Activated CD4-positive, alpha-beta memory T cell treated with anti-CD3 and anti-CD28 coated beads for 36 hours (primary cell): ENCODE results near the gene KCTD14. TPM values are rescaled to one million over a fixed set of nuclear protein-coding genes. Genes with fewer than 3 reads are reported as not detected.

Experiments
- CTCF ChIA-PET: fragments of 350-600 bp; sonication (Branson Sonifier 250); formaldehyde crosslinking; loops from one replicate; lab custom pipeline; 2021; ENCODE audit warnings: antibody characterized with exemption, inconsistent platforms; lab: Charles Lee
- POLR2A ChIA-PET: fragments of 350-600 bp; sonication (Branson Sonifier 250); formaldehyde crosslinking; loops from one replicate; lab custom pipeline; 2021; ENCODE audit warnings: antibody characterized with exemption; lab: Charles Lee
- DNase-seq: peaks from one replicate; pipeline ENCODE4 v3.0.0-alpha.2; 2020
- H3K27ac Mint-ChIP-seq: one replicate; pipeline ENCODE4 v1.8.0; 2021; ENCODE audit warnings: mixed read lengths
- H3K27me3 Mint-ChIP-seq: one replicate; pipeline ENCODE4 v1.8.0; 2021; ENCODE audit warnings: mixed read lengths
- H3K36me3 Mint-ChIP-seq: one replicate; pipeline ENCODE4 v1.8.0; 2021; ENCODE audit warnings: mixed read lengths
- H3K4me1 Mint-ChIP-seq: one replicate; pipeline ENCODE4 v1.8.0; 2021; ENCODE audit warnings: low read depth, mixed read lengths
- H3K4me3 Mint-ChIP-seq: one replicate; pipeline ENCODE4 v1.8.0; 2021; ENCODE audit warnings: mild to moderate bottlenecking, mixed read lengths
- H3K9me3 Mint-ChIP-seq: one replicate; pipeline ENCODE4 v1.8.0; 2021; ENCODE audit warnings: mixed read lengths
- intact Hi-C: fragments of 100-400 bp; cut with micrococcal nuclease; formaldehyde crosslinking; loops from one replicate; pipeline ENCODE4 v1.15.1; 2023
- total RNA-seq, 2 experiments: library from RNA; stranded (reverse); gene quantifications; one replicate each; pipeline ENCODE4 v1.2.3, GENCODE V29; 2021

Gene KCTD14, protein sequence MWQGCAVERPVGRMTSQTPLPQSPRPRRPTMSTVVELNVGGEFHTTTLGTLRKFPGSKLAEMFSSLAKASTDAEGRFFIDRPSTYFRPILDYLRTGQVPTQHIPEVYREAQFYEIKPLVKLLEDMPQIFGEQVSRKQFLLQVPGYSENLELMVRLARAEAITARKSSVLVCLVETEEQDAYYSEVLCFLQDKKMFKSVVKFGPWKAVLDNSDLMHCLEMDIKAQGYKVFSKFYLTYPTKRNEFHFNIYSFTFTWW
- total RNA-seq: under 1 TPM in 1 of 2 experiments, not detected in 1; 0.17 TPM

DNA sequence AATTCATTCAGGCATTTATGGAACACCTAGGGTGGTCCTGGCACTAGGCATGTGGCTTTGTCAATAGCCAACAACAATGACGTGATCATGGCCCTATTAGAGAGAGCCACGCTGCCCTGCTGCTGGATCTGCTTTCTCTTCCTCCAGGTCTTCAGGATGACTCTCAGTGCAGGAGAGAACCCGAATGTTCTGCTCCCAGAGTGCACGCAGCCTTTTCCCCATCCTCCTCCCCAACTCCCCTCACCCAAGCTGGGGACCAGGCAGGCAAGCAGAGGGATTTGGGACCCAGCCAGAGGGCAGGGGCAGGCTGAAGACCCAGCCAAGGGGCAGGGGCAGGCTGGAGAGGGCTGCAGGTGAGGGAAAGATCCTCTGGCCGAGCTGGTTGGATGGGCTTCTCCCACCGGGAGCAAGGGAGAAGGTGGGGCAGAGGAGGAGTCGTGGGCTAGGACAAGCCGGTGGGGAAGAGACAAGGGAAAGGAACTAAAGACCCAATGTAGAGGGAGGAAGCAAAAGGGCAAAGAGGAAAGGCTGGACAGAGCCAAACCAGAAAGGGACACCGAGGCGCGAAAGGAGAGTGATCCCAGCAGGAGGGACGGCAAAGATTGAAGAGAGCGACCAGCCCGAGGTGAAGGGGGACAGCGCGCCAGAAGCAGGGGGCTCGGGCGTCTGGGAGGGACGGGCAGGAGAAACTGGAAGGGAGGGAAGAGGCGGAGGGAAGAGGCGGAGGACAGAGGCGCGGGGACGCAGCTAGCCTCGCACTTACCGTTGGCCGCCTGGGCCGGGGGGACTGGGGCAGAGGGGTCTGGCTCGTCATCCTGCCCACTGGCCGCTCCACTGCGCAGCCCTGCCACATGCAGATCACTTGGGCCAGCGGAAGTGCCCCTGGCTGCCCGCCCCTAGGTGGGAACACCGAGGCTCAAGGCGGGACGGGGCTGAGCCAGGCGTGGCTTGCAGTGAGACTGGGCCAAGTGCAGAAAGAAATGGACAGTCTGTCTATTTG, at the start of gene KCTD14:
Gene KCTD14 (minus strand): TSS at position 880 of the 1,000 bp plus-strand sequence. CDS start 27 bp downstream, at position 853.
- Mint-ChIP-seq H3K4me1 (no peaks in the 10 kb centered on the region), H3K27ac (no peak within 1 kb of the TSS), H3K9me3 (peaks cover 1% of the 10 kb centered on the region), H3K4me3 (no peak within 1 kb of the TSS), H3K36me3 (no peaks in the 10 kb centered on the region), H3K27me3 (peaks cover 12% of the 10 kb centered on the region)
- intact Hi-C loops: no loop called here
- DNase-seq: no peak
- ChIA-PET CTCF (no interaction called here), POLR2A (interaction anchor here (0.5 kb wide), 1 partner anchor 91 kb away, joined by 3 read pairs; no protein-coding TSS in a partner anchor)

DNA sequence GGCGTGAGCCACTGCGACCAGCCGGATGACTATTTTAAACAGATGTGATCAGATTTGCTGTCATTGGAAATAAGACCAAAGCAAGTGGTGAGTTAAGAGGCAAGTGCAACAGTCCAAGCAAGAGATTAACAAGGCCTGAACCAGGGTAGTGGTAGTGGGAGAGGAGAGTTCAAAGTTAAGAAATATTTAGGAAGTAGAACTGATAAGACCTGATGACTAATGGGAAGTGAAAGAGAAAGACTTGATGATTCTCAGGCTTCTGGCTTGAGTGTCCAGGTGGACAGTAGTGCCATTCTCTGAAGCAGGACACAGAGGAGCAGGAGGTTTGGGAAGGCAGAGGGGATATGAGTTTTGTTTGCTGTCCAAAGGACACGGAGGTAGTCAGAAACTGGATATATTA, 49.4 kb upstream of the KCTD14 start:
- no peaks in the 10 kb centered on the region for H3K27me3 Mint-ChIP-seq
- peaks cover 22% of the 10 kb centered on the region for H3K36me3 Mint-ChIP-seq
- H3K4me1 Mint-ChIP-seq: peaks cover 24% of the 10 kb centered on the region
- no peak overlapping the region for H3K27ac Mint-ChIP-seq
- ChIA-PET CTCF (no interaction called here), POLR2A (no interaction called here)
- no peak for DNase-seq
- no peak overlapping the region for H3K4me3 Mint-ChIP-seq
- intact Hi-C loops: no loop called here
- H3K9me3 Mint-ChIP-seq: no peaks in the 10 kb centered on the region

DNA sequence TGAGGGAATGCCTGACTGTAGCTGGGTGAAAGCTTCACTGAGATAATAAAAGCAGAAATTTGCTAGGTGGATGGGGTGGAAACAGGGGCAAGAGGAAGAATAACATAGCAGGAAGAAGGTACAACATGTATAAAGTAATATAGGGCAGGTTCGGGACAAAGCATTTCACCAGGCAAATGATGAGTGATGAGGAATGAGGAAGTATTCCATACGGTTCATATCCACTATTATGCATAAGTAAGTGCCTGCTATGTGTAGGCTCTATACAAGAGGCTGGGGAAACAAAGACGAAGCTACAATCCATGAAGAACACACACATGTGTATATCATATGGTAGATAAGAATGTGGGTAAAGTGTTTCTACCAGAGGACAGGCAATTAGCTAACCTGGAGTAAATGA, 48.6 kb upstream of the KCTD14 start:
- no peaks in the 10 kb centered on the region for H3K27me3 Mint-ChIP-seq
- no peak for DNase-seq
- H3K36me3 Mint-ChIP-seq: peaks cover 25% of the 10 kb centered on the region
- ChIA-PET CTCF (no interaction called here), POLR2A (no interaction called here)
- H3K4me3 Mint-ChIP-seq: no peak overlapping the region
- no peak overlapping the region for H3K27ac Mint-ChIP-seq
- peaks cover 20% of the 10 kb centered on the region for H3K4me1 Mint-ChIP-seq
- no peaks in the 10 kb centered on the region for H3K9me3 Mint-ChIP-seq
- intact Hi-C loops: no loop called here

DNA sequence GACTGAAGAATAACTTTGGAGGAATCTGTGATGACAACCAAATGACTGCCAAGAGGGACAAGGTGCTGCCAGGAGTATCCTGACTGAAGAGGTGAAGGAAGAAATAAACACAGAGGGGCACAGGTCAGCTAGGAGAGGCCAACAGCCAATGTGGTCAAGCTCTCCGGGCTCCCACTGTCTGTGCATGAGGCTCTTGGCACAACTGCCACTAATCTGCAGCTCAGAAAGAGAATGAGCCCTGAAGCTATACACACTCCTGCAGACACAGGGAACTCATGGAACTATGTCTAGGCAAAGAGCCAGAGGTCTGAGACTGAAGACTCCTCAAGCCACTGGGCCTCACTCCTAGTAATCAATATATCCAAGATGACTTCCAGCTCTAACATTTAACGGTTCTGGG, 47.5 kb upstream of the KCTD14 start:
- no peak for DNase-seq
- Mint-ChIP-seq H3K36me3 (peaks cover 23% of the 10 kb centered on the region), H3K27ac (no peak overlapping the region), H3K9me3 (no peaks in the 10 kb centered on the region), H3K4me1 (peaks cover 11% of the 10 kb centered on the region), H3K27me3 (no peaks in the 10 kb centered on the region), H3K4me3 (no peak overlapping the region)
- CTCF ChIA-PET: no interaction called here
- intact Hi-C loops: no loop called here
- POLR2A ChIA-PET: no interaction called here

DNA sequence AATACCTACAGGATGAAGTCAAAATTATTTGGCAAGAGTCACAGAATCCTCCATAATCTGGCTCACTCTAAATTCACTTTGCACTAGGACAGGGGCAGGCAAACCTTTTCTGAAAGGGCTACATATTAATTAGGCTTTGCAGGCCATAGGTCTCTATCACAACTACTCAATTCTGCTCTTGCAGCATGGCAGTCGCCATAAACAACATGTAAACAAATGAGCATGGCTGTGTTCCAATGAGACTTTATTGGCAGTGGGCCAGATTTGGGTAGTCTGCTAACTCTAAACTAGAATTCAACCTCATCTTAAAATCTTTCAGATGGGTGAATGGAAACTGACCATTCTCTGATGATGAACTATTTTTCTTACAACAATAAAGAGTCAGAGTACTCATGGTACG, 46.4 kb upstream of the KCTD14 start:
- Mint-ChIP-seq H3K36me3 (peaks cover 23% of the 10 kb centered on the region), H3K9me3 (no peaks in the 10 kb centered on the region), H3K27me3 (no peaks in the 10 kb centered on the region), H3K4me1 (peaks cover 5% of the 10 kb centered on the region), H3K27ac (no peak overlapping the region), H3K4me3 (no peak overlapping the region)
- ChIA-PET POLR2A (interaction anchor here (1.2 kb wide), 1 partner anchor 10 kb away, joined by 6 read pairs; the partner anchor contains the start of gene NDUFC2), CTCF (interaction anchor here (1.6 kb wide), 1 partner anchor 9 kb away, joined by 3 read pairs; no protein-coding TSS in a partner anchor)
- no peak for DNase-seq
- intact Hi-C loops: no loop called here

DNA sequence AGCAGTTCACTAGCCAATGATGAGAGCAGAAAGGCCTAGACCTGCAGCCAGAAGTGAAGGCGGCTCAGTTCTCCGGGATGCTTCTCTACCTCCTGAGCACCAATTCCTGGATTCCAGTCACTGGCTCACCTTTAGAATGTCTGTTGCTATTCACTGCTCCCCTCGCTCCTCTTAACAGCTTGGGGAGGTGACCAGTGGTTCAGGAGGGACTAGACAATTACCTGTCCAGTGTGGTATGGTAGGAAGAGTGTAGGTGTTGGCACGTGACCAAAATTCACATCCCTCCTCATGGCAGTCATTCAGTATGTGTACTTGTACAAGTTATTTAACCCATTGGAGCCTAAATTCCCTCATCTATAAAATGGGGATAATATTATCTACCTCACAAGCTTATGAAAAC, 44.6 kb upstream of the KCTD14 start:
- Mint-ChIP-seq H3K4me3 (no peak overlapping the region), H3K27ac (no peak overlapping the region), H3K9me3 (no peaks in the 10 kb centered on the region), H3K4me1 (peaks cover 2% of the 10 kb centered on the region), H3K27me3 (no peaks in the 10 kb centered on the region), H3K36me3 (peaks cover 23% of the 10 kb centered on the region)
- DNase-seq: no peak
- POLR2A ChIA-PET: no interaction called here
- intact Hi-C loops: no loop called here
- CTCF ChIA-PET: interaction anchor here (1.6 kb wide), 1 partner anchor 11 kb away, joined by 3 read pairs; no protein-coding TSS in a partner anchor

DNA sequence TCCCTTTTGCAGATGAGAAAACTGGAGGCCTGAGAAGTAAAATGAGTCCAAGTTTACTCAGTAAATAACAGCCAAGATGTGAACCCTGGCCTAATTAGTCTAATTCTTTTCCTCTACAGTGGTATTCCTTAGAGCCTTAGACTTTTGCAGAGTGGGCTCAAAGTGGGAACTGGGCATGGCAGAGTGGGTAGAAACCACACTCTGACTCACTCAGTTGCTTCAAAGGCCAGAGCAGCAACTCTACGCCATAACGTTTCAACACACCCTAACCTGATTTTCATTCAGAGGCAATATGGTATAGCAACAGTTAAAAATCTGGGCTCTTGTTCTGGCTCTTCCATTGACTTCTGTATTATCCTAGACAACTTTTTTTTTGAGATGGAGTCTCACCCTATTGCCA, 43.4 kb upstream of the KCTD14 start:
- Mint-ChIP-seq H3K36me3 (peaks cover 17% of the 10 kb centered on the region), H3K27ac (no peak overlapping the region), H3K9me3 (no peaks in the 10 kb centered on the region), H3K4me3 (no peak overlapping the region), H3K4me1 (no peaks in the 10 kb centered on the region), H3K27me3 (no peaks in the 10 kb centered on the region)
- intact Hi-C loops: no loop called here
- DNase-seq: no peak
- ChIA-PET CTCF (no interaction called here), POLR2A (interaction anchor here (0.9 kb wide), 1 partner anchor 13 kb away, joined by 3 read pairs; the partner anchor contains the start of gene NDUFC2)

DNA sequence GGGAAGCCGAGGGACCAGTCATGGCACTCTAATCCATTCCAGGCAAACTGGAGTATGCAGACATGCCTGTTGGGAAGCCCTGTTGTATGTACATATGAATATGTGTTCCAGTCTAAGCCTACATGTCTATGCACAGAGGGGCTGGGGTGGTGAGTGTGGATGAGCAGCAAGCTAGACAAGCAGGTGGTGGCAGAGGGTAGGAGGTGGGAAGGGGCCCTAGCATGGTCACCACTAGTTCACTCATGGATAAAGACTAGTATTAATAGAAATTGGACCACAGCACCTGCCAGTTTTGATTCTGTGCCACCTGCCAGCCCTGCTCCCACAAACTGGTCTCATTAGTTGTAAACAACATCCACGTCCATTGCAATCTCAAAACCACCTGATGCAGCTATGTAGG, 42.1 kb upstream of the KCTD14 start:
- ChIA-PET POLR2A (interaction anchor here (0.9 kb wide), 1 partner anchor 14 kb away, joined by 3 read pairs; the partner anchor contains the start of gene NDUFC2), CTCF (no interaction called here)
- no peaks in the 10 kb centered on the region for H3K9me3 Mint-ChIP-seq

DNA sequence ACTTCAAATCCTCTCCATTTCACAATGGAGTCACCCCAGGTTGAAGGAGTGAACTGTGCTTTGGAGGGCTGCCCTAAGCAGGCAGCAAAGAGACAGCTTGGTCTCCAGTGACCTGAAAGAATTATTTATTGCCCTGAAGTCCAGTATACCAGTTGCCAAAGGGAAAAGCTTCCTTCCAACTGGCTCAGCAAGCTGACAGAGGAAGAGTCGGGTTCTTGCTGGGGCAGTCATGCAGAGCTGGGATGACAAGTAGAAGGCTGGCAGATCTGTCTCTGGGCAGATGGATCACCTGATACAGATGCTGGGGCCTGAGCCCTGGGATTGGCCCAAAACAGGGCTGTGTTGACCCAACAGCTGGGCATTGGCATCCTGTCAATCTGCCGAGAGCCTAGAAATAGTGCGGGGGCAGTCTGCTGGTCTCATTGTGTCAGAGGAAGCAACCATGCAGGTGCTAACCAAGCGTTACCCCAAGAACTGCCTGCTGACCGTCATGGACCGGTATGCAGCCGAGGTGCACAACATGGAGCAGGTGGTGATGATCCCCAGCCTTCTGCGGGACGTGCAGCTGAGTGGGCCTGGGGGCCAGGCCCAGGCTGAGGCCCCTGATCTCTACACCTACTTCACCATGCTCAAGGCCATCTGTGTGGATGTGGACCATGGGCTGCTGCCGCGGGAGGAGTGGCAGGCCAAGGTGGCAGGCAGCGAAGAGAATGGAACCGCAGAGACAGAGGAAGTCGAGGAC, 40.5 kb upstream of the KCTD14 start, which contains the start of gene THRSP:
Gene THRSP (plus strand): TSS at position 422 of the 742 bp plus-strand sequence. CDS start 21 bp downstream, at position 443.
- Mint-ChIP-seq H3K4me1 (no peaks in the 10 kb centered on the region), H3K27me3 (no peaks in the 10 kb centered on the region), H3K36me3 (peaks cover 6% of the 10 kb centered on the region), H3K4me3 (no peak within 1 kb of the TSS), H3K27ac (no peak within 1 kb of the TSS), H3K9me3 (no peaks in the 10 kb centered on the region)
- POLR2A ChIA-PET: no interaction called here
- intact Hi-C loops: no loop called here
- CTCF ChIA-PET: interaction anchor here (1.9 kb wide), 1 partner anchor 17 kb away, joined by 8 read pairs; no protein-coding TSS in a partner anchor
- DNase-seq: no peak

More for the DNA sequence above, 42.1 kb upstream of the KCTD14 start:
- intact Hi-C loops: no loop called here
- Mint-ChIP-seq H3K27me3 (no peaks in the 10 kb centered on the region), H3K4me1 (no peaks in the 10 kb centered on the region), H3K27ac (no peak overlapping the region), H3K4me3 (no peak overlapping the region), H3K36me3 (peaks cover 15% of the 10 kb centered on the region)
- no peak for DNase-seq

DNA sequence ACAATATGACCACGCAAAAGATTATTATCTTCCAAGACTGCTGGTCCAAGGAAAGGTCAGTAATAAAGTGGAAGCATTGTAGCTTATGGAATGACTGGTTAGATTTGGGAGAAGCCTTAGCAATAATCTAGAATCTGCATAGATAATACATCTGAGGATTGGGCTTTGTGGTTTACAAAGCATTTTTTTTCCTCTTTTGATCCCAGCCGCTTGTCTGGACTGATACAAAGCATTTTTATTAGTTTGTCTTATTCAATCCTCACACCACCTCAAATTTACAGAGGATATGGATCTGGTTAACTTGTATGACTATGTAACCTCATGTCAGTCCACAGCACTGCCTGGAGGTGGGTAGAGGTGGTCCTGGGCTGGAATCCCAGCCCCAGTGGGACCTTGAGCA, 39.6 kb upstream of the KCTD14 start:
- no peaks in the 10 kb centered on the region for H3K9me3 Mint-ChIP-seq
- ChIA-PET POLR2A (no interaction called here), CTCF (interaction anchor here (1.9 kb wide), 1 partner anchor 16 kb away, joined by 8 read pairs; no protein-coding TSS in a partner anchor)
- no peak for DNase-seq
- no peak overlapping the region for H3K4me3 Mint-ChIP-seq
- intact Hi-C loops: no loop called here
- no peak overlapping the region for H3K27ac Mint-ChIP-seq
- no peaks in the 10 kb centered on the region for H3K4me1 Mint-ChIP-seq
- no peaks in the 10 kb centered on the region for H3K27me3 Mint-ChIP-seq
- H3K36me3 Mint-ChIP-seq: peaks cover 5% of the 10 kb centered on the region

DNA sequence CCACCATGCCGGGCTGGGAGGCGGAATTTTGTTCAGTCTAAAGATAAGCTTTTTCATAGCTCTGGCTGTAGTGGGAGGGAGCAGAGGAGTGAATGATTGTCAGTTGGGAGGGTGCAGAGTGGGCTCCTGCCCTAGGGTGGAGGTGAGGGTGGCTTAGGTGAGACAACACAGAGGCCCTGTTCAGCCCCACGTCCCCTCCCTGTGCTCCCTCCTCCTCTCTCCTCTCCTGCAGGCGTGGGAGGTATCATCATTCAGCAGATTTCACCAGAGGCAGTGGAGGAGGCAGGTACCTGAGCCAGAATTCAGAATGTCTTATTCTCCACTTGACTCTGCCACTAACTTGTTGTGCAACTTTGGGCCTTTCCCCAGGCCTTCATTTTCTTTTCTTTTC, 38.8 kb upstream of the KCTD14 start:
- POLR2A ChIA-PET: no interaction called here
- no peak for DNase-seq
- Mint-ChIP-seq H3K27ac (no peak overlapping the region), H3K4me3 (no peak overlapping the region), H3K4me1 (no peaks in the 10 kb centered on the region), H3K27me3 (no peaks in the 10 kb centered on the region), H3K9me3 (no peaks in the 10 kb centered on the region), H3K36me3 (no peaks in the 10 kb centered on the region)
- CTCF ChIA-PET: interaction anchor here (1.9 kb wide), 1 partner anchor 15 kb away, joined by 8 read pairs; no protein-coding TSS in a partner anchor
- intact Hi-C loops: no loop called here
